Middle frontal gyrus (tissue), 1 donor: ENCODE measurements around the gene HGD.
"Not testable (repeated sequence)": the region's sequence is repeated elsewhere in the genome, so short reads cannot be mapped to it uniquely, and the experiment has no call there.

Experiments used
- DNase-seq: peaks from one replicate; pipeline ENCODE4 v3.0.0-alpha.2; 2015; ENCODE audit warnings: low spot score; ENCODE audit errors: extremely low spot score

Gene HGD, protein sequence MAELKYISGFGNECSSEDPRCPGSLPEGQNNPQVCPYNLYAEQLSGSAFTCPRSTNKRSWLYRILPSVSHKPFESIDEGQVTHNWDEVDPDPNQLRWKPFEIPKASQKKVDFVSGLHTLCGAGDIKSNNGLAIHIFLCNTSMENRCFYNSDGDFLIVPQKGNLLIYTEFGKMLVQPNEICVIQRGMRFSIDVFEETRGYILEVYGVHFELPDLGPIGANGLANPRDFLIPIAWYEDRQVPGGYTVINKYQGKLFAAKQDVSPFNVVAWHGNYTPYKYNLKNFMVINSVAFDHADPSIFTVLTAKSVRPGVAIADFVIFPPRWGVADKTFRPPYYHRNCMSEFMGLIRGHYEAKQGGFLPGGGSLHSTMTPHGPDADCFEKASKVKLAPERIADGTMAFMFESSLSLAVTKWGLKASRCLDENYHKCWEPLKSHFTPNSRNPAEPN

DNA sequence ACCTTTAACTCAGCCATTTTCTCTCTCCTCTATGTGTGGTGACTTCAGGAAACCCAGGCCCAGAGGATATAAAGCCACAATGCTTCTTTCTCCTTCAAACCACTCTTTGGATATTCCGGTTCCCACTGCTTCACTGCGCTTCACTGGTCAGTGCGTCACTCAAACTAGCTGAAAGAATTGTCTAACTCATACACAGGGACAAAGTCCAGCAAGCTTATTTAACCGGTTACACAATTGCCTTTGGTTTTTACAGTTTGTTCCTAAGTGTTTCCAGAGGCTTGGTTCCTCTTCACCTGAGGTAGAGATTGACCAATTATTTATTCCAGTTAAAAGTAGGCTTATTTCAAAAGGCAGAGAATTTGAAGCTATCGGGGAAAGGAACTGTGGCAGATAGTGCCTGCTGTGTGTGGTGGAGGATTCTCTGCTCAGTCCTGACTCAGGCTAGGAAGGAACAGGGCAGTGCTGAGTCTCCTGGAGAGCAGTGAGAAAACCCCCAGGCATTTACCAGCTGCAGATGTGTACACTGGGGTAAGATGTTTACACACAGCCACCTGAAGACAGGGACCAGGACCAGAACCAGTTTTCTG, at the start of gene HGD:
HGD (minus strand) TSS at position 145 of the 587 bp plus-strand sequence; CDS start at position 17, 128 bp downstream.
- no peak for DNase-seq

DNA sequence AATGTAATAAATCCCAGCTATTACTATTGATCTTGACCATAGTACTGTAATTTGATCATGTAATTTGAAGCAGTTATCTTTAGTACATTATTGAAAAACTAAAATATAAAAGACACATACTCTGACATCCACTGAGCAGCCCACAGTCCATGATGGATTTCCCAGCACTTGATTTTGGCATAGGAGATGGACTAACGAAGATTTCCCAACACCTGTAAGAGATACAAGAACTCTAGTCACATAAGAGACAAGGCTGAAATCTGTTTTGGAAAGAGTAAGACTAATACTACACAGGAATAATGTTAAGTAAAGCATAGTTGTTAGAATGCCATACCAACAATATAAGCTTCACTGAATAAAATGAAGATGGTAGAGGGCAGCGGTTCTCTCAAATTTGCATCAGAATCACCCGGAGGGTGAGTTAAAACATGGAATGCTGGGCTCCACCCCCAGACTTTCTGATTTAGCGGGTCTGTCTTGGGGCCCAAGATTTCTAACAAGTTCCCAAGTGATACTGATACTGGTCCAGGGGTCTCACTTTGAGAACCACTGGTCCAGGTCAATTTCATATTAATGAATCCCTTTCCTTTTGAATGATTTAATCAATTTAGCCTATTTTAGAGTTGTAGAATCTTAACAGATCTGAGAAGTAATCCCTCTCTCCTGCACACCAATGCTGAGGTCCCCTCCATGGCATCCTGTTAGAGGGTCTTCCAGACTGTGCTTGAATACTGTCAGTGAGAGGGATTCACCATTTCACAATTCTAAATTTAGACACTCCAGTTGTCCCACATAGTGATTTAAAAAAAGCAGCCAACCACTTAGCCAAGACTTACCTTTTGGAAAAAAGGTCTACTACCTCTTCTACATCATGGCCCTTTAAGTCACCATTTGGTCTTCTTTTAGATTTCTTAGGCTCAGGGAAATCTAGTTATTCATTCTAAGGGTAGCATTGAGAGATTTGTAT, 48.8 kb upstream of the HGD start:
- no peak for DNase-seq

DNA sequence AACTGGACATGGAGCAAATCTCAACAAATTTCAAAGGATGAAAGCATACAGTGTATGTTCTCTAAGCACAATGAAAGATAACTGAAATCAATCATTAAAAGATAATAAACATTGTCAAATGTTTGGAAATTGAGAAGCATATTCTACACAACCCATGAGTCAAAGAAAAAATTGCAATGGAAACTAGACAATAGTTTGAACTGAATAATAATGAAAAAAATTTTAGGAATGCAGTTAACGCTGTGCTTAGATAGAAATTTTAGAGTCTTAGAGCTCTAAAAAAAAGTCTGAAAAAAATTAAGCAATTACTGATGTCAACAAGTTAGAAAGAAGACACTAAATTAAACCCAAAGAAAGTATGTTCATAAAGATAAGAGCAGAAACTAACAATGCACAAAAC, 44.8 kb upstream of the HGD start:
- DNase-seq = no peak

DNA sequence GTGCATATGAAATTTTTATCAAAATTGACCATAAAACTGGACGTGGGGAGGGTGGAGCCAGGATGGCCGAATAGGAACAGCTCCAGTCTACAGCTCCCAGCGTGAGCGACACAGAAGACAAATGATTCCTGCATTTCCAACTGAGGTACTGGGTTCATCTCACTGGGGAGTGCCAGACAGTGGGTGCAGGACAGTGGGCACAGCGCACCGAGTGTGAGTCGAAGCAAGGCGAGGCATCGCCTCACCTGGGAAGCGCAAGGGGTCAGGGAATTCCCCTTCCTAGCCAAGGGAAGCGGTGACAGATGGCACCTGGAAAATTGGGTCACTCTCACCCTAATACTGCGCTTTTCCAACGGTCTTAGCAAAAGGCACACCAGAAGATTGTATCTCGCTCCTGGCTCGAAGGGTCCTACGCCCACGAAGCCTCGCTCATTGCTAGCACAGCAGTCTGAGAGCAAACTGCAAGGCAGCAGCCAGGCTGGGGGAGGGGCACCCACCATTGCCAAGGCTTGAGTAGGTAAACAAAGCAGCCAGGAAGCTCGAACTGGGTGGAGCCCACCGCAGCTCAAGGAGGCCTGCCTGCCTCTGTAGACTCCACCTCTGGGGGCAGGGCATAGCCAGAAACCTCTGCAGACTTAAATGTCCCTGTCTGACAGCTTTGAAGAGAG, 37.3 kb upstream of the HGD start:
- DNase-seq = not testable (repeated sequence)

DNA sequence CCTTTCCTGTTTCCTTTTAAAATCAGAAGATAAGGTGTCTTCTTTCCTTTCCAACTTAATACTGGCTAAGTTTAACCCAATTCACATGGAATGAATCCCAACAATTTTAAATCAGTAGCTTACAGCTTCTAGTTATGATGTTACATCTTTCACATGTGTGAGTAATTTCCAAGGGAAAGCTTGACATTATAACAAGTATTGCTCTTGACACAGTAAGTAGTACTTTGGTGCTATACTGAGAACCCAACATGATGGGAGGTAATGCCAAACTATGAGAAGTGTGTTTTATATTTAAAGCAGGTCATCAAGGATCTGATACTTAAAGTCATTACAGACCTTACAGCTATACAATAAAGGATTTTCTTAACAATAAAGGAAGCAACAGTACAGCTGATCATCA, 31.2 kb upstream of the HGD start:
- no peak for DNase-seq

DNA sequence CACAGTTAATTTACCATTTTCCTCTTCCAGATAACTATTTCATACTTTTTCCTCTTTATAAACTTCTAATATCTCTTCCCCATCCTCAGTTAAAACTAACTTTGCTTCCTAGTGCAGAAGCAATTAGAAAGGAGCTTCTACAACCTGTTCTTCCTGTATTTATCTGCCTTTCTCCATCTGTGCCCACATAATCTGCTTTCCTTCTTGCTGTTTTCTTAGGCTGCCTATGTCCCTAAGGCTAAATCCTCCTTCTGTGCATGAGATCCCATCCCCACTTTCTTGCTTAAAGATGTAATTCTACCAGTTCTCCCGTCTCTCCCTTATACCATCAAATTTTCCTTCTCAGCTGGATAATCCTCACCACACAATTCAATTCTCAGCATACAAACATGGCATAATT, 28.3 kb upstream of the HGD start:
- no peak for DNase-seq

DNA sequence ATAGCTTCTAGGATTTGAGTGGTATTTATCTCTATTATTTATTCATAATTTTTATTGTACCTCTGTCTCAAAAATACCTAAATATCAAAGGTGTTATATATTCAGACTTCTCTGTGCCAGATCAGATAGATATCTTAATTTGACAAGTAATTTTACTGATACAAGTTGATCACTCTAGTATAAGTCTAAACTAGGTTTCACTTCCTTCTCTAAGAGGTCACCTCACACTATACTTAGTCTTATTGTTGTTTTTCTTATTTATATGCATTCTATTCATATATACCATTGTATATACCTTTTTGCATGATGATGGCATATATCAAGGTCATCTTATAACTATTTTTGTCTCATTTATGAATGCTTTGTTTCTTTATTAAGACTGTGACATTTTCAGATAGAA, 26.4 kb upstream of the HGD start:
- DNase-seq = no peak

DNA sequence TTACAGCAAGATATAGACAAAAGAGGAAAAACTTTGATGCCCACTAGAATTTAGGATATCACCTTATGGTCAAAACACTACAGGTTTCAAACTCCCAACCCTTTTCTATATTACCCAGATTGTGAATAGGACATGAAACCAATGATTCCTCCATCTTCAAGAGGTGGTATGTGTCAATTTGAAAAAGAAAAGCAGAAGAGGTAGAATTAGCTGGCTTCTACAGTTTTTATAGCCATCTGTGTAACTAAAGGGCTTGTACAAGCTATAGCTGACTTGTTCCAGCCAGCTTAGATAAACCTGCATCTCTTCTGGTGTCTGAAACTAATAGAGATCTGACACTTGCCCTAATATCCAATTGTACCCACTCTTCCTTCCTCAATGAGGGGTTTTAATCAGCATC, 24.9 kb upstream of the HGD start:
- DNase-seq = no peak

DNA sequence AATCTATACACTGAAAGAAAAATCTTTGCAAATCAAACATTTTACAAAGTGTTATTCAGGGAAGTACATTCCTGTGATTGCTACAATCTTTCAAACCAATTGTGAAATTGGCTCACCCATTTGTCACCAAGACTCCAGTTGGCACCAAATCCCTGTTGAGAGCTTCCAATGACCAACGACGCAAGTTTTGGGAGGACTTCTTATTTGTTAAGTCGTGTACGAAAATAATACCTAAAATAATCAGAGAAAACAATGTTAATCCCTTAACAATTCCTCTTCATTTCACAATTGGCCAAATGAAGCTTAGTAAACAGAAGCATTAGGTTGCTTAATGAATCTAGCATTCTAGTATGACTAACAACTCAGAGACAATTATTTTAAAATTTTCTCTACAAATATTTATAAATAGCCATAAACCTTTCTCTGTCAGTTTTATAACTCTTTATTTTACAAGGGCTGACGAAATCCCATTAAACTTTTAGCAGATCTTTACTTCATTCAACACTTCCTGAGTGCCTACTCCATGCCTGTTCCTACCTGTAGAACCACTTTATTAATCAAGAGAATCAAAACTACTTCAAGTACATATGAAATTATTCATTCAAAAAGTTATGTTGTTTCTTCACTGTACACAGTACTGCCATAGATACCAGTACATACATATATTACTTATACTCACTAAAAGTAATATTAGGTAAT, 24.0 kb upstream of the HGD start:
- no peak for DNase-seq

DNA sequence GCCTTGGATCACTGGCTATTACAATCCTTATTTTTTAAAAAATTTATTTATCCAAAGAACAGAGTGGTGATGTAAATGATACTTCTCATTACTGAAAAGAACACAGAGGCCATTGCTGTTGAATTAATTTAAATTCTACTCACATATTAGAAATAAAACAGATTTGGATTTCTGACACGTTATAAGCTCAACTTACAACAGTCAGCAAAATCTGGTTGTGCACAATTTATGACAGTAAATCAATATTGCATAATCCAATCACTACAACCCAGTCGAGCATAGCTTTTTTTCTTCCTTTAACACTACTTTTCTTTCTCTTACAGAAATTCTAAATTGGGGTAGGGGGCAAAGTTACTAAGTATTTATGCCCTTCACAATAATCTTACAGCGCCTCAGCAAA, 17.3 kb upstream of the HGD start:
- DNase-seq = no peak

DNA sequence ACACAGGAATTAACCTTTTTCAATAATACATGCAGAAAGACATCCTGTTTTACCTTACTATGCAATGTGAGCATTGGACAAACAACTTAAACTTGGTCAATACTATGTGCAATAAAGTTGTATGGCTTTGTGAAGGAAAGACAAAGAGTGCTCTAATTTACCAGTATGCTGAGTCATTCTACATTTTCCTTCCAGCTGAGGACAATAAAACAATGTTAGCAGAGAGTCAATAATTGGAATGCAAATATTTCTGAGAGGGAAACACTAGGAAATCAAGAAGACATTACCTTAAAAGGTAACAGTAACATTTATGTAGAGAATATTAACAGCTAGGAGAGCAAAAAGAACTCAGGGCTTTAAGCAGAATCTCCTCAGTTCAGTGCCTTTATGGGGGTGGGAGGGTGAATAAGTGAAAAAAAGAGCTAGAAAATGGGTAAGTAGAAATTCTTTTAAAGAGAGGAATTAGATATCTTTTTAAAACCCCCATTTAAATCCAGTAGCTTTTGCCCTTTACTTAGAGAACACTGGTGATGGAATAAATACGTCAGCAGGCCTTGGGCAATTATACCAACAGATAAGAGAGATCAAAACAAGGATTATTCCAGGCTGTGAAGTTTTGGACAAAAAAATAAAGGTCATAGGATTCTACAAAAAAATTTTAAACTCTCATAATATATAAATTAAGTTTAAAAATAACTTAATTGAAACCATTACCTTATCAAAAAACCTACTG, 11.6 kb upstream of the HGD start:
- no peak for DNase-seq

DNA sequence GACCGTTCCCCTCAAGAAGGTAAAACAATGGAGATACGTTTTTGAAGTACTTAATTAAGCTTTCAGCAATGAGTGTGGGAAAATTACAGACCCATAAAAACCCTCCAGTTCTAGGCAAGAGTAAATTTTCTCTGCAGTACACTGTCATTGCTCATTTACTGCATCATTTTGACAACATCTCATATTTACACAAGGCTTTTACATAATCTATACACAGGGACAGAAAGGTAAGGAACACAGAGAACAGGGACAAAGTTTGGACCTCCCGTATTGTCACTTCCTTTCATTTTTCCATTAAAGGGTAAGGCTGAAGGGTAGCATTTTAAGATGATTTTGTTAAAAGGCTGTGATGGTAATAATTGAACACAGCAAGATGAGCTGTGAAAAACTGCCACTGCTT, 7.4 kb upstream of the HGD start:
- DNase-seq = no peak

DNA sequence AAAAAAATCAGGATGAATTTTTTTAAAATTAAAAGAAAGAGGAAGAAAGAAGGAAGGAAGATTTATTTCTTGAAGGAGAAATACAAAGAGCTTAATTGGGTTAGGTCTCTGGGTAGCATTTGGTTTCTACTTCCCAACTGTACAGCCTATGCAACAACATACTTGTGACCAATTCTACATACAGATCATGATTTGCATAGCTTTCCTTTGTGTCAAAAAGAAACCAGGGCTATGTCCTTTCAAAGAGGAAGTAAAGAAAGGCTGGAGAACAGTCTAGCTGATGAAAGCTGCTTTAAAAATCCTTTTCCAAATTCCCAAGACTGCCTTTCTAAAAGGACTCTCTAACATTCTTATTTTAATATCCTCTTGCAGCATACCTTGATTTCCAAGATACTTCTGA, 6.1 kb upstream of the HGD start:
- DNase-seq = no peak

DNA sequence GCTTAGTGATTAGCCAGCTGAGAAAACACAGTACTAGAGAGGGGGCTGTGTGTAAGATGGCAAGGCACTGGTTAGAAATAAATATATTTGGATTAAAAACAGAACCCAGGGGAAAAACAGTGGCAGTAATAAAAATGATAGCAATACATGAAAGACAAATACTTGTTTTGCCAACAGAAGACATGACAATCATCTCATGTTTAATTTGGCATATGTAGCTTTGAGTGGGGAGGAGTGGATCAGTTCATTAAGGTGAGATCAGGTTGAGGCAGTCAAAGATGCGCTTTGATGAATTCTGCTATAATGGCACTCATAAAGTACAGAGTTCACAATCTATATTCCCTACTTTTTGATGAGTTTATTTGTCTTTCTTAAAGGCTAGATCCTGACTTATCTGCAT, 3.4 kb upstream of the HGD start:
- DNase-seq = no peak

DNA sequence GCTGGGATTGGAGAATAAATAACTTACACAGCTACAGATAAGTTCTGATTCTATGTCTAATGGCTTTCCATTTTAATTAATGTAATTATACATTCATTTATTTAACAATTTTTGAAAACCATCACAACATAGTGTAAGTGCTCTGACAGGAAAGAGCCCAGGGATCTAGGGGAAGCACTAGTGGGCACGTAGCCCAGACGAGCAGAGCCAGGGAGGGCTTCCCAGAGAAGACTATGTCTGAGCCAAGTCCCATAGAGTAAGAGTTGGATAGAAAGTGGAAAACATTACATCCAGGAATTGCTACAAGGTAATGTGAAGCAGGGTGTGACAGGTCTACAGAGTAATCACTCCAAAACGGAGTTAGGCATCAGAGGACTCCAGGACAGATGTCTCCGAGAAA, 2.9 kb upstream of the HGD start:
- DNase-seq = no peak

DNA sequence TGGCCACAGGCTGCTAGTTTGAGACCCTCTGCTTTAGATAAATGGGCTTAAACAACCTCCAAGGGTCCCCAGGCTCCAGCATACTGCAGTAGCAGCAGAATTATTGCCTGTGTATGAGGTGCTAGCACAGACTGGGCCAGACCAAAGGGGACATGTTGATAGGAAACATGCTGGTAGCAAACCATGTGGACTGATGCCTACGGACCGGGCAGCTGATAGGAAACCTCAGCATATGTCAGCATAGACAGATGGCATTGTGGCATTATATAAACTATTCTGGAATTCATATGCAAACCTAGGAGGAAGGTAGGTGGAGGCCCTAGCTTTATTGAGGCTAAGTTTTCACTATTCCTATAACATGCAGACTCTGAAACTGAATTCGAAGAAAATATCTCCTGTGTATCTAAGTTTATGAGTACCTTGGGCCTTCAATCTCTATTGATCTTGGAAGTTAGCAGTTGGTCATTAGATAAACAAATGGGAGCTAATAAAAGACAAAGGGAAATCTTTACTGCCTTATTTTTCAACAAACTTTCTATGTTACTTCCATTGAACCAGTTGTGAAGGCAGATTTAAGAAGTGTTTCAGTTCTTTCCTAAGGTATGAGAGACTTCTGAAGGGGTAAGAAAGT, 1.7 kb upstream of the HGD start:
- DNase-seq = no peak

DNA sequence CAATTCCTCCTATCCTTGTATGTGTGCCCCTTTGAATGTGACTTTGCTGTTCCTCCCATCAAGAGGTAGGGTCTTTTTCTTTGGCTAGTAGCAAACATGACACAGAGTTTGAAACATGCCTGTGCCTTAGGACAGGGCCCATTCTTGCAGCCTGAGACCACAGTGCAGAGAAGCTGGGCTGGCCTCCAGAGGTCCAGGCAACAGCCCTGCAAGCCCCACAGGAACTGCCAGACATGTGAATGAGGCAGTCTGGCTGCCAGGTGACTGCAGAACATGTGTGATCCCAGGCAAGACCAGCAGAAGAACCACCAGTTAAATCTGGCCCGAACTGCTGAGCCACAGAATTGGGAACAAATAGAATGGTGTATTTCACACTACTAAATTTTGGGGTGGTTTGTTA, 1.2 kb upstream of the HGD start:
- DNase-seq = no peak

DNA sequence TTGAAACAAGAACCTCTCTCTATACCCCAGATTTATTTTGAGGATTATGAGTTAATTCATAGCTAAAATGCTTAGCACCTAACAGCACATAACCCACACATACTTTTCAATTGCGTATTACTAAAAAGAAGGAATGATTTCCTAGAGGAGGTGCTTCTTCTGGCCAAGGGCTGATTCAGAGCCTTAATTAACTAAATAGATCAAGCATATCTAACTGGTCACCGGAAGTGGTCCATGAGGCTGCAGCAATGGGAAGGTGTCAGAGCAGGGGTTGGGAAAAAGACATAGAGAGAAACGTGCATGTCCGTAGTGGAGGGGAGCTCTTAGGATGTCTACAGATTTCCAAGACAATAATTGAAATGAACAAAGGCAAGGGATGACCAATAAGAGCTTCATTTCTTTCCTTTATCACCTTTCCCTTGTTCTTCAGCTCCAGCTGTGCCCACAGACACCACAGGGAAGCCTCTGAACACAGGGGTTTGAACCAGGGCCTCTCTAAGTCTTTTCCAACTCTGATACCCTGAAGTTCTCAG, 467 bp downstream of the HGD start:
- no peak for DNase-seq

DNA sequence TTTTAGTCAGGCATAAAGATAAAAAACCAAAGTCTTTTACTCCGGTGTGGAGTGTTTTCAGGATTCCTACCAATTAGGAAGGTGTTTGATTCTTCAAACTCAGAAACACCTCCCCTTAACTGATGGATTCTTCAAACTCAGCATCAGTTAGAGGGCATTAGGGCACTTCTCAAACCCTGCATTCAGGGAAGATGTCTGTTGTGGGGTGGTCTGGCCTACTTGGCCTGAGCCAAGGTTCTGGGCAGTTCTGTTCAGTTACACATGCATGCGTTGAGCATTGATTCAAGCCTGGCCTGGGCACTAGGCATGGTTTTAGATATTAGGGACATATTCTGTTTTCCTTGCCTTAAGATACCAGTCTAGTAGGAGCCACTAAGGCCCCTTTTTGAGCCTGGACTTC, 1.0 kb downstream of the HGD start:
- no peak for DNase-seq
